GM18907 (cell line): Measurements from ENCODE around the gene BCL2L14.

ENCODE experiments used
- ATAC-seq: cut with Tn5 transposase; IDR thresholded peaks from one replicate; pipeline ENCODE4 v1.9.1; 2021; ENCODE audit warnings: mild to moderate bottlenecking, moderate library complexity; ENCODE audit not compliant: unreplicated experiment

The BCL2L14 gene

DNA sequence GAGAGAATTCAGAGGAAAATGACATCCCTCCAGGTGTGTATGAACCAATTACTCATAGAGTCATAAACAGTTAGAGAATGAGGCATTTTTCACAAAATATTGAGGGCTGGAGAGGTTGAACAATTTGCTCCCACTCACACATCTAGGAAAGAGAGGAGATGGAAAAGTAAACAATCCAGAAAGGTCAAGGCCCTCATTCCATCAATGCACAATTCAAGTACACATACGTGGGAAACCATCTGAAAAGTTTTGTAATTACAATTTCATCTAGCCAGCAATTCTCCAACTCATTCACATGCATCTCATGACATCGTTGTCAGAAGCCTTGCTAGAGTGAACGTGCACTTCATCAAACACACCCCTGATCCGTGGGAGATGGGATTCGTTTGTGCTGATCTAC, 15.7 kb upstream of the BCL2L14 start:
- ATAC-seq, result no peak

DNA sequence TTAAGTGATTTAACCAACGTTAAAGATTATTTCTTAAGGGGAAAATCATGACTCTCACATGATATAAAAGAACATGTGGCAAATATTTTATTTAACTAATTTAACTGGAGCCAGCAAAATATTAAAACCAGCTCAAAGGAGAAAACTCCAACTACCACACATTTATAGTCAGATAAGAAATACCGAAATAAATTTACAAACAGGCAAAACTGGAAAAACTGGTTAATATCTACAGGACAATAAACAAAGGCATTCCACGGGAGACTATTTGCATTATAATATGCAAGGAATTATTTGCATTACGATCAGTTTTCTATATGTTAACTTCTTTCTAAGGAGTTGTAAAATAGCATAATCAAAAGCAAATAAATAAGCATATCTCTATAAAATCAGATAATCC, 13.8 kb upstream of the BCL2L14 start:
- no peak for ATAC-seq

DNA sequence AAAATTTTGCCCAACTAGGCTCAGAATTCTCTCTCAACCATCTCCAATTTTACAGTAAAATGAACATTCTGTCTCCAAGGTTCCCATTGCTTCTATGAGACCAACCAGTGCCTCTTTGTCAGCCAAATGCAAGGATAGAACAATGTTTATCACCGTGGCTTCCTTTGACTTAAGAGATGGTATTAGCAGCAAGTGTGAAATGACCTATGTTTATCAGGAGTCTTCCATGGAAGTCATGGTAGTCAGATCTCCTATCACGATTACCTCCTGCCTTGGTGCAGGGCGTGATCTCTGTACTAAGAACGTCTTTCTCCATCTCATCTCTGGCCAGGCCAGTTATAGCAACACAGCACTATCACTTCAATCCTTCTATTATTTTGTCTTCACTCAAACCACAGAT, 6.1 kb upstream of the BCL2L14 start:
- ATAC-seq, result no peak

DNA sequence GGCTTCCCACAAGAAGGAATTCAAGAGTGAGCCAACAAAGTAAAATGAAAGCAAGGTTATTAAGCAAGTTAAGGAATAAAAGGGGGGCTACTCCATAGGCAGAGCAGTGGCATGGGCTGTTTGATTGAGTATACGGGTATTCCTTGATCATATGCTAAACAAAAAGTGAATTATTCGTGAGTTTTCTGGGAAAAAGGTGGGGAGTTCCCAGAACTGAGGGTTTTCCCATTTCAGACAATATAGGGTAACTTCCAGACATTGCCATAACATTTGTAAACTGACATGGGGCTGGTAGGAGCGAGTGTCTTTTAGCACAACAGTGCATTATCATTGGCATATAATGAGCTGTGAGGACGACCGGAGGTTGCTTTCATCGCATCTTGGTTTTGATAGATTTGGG, 2.0 kb upstream of the BCL2L14 start:
- ATAC-seq, result no peak

DNA sequence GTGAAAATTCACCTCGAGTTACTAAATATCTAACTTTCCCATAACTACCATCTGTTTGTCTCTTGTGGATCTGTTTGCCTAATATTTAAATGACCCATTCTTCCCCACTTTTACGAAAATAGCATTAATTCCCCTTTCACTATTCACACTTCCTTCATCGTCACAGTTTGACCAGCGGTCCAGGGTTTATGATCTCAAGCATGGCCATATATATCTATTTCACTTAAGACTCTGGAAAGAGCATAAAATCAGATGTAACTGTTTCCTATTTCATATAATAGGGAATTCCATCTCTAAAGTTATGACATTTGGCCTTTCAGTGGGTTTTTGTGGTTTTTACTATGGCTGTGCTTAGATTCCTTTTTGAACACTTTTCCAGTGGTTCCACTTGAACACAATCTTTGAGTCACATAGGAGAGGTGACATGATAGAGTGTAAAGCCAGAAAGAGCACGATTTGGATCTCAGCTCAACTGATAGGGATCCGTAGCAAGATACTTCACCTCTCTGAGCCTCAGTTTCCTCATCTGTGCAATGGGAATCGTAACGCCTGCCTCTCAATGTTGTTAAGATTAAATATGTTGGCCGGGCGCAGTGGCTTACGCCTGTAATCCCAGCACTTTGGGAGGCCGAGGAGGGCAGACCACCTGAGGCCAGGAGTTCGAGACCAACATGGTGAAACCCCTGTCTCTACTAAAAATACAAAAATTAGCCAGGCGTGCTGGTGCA, 754 bp upstream of the BCL2L14 start:
- no peak for ATAC-seq

DNA sequence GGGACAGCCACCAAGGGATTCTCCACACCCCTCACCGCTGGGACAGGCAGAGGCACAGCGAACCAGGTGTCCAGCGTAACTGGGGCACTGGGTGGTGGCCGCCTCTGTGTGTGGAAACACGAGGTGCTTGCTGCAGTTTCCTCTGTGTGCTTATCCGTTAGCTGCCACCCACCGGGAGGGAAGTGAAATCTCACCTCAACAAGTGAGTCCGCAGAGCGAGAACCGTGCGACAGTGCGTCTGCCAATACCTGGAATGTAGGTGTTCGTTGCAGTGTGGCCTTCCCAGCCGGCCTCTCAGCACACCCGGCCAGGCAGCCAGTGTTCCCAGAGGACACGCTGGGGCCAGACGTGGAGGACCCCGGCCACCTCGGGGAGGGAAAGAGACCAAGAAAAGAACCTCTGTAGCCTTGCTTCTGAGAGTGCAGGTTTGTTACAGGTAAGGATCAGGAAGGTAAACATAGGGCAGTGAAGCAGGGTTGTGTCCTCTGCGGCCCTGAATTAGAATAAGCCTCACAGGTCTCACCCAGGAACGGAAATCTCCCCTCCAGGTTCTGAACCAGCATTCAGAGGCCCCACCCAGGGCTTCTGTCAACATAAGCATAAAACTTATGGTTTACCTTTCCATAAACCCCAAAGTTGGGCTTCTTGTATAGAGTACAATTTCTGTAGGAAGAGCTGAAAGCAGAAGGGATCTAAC, 1.5 kb downstream of the BCL2L14 start:
- no peak for ATAC-seq

DNA sequence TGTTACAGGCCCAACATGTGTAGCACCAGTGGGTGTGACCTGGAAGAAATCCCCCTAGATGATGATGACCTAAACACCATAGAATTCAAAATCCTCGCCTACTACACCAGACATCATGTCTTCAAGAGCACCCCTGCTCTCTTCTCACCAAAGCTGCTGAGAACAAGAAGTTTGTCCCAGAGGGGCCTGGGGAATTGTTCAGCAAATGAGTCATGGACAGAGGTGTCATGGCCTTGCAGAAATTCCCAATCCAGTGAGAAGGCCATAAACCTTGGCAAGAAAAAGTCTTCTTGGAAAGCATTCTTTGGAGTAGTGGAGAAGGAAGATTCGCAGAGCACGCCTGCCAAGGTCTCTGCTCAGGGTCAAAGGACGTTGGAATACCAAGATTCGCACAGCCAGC, 8.6 kb downstream of the BCL2L14 start:
- ATAC-seq, result no peak

DNA sequence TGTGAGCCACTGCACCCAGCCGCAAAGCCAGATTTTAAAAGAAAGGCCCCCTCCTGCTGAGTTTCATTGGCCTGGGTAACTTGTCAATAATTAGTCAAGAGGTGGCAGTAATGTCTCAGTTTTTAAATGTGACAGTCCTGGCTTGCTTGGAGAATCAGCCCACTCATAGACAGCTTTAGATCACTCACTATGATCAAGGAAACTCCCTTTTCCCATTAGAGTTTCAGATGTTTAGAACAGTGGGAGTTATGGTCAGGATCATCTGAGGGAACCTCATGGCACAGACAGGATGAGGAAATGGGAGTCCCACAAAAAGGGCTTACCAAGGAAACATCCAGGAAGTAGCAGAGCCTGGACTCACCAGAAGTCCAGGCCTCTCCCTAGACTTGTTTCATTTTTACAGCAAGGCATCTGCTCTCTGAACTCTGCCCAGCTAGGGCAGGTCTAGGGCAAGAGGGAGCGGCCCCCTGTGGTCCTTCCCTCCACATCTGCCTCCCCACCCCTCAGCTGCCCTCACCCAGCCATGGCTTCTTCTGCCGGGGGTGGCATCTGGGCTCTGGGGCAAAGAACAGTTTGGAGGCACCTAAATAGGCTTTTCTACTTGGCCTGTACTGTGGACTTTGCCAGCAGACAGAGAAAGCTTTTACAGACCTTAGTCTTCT, 11.2 kb downstream of the BCL2L14 start:
- peak; percentile 68 for ATAC-seq

DNA sequence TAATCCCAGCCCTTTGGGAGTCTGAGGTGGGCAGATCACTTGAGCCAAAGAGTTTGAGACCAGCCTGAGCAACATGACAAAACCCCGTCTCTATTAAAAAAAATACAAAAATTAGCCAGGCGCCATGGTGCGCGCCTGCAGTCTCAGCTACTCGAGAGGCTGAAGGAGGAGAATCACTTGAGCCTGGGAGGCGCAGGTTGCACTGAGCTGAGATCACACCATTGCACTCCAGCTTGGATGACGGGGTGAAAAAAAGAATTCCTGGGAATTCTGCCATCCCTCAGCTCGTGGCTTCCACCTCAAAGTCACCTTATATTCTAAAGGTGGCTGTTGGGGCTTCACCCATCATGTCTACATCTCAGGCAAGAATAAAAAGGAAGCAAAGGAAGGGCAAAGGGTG, 12.9 kb downstream of the BCL2L14 start:
- ATAC-seq, result no peak

DNA sequence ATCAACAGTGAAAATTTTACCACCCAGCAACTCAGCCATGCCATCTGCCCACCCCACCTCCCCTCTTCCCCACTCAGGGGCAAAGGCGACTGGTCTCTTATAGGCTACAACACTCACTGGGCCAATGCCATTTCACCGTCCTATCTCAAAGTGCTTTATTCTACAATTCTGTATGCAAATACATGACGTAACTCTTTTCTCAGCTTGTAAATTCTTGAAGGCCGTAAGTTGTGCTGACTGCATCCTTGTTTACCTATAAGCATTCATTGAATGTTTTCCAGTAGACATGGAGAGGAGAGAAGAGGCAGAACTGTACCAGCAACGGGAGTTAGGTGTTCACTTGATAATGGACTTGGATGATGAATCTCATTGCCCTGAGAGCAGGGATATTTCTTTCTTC, 15.6 kb downstream of the BCL2L14 start:
- ATAC-seq, result no peak

DNA sequence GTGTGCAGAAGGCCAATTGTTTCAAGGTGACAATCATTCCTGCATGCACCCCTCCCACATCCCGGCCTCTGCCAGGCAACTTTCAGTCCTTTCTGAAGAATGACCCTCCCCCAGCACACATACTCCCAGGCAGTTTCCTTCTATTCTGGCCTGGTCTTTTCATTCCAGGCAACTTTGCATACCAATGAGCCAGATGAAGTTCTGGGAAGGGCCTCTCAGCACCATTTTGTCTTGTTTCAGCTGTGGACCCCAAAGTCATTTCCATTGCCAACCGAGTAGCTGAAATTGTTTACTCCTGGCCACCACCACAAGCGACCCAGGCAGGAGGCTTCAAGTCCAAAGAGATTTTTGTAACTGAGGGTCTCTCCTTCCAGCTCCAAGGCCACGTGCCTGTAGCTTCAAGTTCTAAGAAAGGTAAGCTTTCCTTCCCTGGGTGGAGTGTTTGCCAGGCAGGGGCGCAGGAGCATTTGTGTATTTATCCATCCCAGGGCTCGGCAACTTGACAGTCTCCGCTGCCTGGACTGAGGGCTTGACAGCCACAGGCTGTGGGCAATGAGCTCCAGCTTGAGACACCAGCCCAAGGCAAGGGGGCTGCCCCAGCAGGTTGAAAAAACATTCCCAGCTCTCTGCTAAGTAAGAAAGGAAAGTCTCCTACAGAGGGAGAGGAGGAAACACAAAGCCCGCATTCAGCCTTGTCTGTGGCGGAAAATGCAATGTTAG, 16.4 kb downstream of the BCL2L14 start:
- ATAC-seq, result no peak

DNA sequence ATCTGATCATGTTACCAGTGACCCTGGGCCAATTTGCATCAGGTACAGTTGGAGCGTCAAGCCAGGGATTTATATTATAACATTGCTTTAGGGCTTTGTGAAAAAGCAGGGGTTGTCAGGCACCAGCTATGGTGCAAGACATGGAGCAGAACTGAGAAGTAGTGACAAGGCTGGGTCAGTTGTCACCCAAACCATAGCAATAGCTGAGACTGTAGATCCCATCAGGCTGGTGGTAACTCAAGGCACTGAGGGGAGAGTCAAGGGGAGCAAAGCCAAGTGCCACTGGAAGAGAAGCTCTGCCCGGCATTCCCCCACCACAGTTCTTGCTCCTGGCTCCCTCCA, 16.9 kb downstream of the BCL2L14 start:
- ATAC-seq, result no peak

DNA sequence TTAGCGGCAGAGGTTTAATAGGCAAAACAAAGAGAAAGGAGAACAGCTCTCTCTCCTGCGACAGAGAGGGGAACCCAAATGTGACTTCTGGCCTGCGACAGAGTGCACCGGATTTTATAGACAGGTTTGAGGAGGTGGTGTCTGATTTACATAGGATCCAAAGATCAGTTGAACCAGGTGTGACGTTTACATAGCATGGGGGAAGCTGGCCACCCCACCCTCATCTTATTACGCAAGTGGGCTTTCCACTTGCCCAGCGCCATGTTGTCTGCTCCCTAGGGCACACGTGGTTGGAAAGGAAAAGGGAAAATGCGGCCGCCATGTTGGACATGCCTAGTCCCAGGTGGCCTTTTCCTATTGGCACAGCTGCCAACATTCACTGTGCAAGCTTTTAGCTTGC, 17.4 kb downstream of the BCL2L14 start:
- ATAC-seq, result no peak

DNA sequence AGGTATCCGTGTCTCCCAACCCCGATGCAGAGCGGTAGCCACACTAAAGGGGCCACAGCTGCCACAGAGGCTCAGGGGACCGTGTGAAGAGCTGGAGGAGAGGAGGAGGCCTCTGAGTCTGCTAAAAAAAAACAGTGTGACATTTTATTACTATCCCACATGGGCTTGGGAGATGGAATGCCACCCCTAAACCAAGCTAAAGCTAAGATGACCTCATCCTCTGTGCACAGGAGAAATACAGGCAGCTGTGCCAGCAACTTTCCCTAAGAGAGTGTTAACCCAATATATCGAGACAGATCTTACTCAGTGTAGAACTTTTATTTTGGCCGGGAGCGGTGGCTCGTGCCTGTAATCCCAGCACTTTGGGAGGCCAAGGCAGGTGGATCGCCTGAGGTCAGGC, 18.0 kb downstream of the BCL2L14 start:
- no peak for ATAC-seq

DNA sequence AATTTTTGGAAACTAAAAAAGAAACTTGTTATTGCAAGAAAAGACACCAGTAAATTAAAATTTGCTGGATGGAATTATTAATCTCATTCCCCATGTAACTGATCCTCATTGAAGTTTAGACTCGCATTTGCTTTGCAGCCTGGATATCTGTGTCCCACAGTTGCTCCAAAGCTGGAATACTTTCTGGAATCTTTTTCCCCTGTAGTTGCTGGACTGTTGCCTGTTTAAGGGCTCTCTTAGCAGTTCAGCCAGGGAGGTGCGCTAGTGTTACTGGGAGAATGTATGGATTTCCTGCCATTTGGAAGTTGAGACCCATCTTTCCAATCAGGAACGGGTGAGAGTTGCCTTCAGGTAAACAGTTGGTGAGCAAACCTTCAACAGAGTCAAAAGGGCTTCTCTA, 20.3 kb downstream of the BCL2L14 start:
- no peak for ATAC-seq

DNA sequence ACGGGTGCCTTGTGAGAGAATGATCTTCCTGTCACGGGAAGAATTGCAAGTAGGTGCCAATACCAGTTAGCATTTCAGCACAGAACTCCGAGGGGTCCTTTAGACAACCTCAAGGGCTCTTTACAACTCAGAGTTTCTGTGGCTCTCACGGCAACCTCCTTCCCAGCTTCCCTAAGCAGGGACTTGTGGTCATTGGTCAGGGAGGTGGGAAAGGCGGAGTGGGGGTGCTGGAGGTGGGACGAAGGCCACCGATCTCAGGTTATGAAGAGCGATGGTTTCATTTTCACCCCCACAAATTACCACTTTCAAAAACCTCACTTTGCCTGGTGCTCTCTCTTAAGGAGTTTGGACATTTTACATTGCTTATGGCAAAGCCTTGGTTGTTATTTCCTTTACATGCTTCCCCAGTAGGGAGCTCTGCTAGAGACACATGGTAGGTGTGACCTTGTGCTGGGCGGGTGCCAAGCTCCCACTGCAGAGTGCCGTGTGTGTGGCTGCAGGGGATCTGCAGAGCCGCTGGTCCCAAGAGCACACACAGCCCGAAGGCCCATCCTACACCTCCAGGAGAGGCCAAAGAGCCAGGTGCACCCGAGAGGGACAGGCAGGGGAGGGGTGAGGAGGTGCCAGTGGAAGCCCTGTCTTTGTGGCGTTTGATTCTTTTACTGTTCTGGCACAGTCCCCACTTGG, 21.4 kb downstream of the BCL2L14 start:
- ATAC-seq, result no peak

DNA sequence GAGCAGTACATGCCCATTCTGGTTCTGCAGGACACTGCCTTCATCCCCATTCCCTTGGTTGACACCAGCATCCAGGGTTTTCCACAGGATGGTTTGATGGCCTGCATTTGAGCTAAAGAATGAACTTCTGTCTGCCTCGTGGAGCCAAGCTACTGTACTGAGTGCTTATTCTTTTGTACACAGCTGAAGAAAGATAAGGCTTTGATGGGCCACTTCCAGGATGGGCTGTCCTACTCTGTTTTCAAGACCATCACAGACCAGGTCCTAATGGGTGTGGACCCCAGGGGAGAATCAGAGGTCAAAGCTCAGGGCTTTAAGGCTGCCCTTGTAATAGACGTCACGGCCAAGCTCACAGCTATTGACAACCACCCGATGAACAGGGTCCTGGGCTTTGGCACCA, 23.7 kb downstream of the BCL2L14 start:
- ATAC-seq, result no peak

DNA sequence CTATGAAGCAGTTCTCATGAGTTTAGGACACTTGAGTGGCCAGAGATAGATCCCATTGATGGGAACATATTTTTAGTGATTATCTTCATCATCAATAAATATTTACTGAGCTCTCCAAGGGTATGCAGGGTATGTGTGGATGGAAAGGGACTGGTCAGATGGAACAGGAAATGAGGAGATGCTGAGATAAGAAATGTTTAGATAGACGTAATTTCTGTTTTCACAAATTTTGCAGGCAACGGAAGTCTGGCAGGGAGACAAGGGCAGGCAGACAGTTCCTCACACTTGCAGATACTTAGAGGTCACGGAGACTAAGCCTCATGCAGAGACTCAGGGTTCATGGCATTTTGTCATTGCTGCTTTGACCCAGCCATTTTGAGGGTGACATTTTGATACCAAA, 24.3 kb downstream of the BCL2L14 start:
- no peak for ATAC-seq

DNA sequence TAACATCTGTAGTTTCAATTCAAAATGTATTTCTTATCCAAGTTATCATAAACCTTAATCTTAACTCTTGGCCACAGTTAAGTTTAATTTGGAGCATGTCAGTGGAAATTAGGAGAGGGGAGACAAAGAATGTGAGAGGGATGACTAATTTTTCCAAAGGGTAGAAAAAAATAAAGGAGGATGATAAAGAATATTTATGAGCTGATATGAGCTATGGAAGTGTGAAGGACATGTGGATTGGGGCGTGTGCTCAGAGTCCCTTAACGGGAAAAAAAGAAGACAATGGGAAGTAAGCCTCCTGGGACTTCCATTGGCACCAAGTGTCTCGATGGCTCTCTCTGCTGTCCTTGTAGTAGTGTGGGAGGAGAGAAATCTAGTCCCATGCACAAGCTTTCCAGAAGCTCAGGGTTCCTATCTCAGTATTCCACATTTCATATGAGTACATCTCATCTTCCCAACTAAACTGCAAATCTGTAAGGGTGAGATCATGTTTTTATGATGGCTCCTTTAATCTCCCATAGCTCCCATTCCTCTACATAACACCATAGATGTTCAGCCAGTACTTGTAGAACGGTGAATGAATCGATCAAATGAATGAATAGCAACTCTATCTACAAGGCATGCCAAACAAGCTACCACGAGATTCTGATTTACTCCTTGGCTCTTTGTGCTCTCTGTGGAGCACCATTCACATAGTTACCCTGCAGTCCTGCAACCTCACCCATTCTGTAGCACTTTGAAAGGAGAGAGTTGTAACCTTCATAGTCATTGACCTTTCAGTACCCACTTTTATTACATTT, 27.4 kb downstream of the BCL2L14 start:
- no peak for ATAC-seq

DNA sequence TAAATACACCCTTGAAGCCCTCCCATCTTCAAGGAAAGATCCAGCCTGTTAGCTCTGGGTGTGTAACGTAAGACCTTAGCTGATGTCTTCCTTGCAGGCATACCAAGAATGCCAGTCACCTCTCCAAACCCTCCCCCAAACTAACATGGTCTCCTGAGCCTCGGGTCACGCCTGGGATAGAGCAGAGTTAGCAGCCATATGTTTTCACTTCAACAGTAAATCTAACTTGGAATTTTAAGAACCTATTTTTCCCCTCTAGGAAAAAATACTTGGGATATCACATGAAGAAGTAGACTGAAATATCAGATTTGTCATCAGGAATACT, 27.9 kb downstream of the BCL2L14 start:
- no peak for ATAC-seq

DNA sequence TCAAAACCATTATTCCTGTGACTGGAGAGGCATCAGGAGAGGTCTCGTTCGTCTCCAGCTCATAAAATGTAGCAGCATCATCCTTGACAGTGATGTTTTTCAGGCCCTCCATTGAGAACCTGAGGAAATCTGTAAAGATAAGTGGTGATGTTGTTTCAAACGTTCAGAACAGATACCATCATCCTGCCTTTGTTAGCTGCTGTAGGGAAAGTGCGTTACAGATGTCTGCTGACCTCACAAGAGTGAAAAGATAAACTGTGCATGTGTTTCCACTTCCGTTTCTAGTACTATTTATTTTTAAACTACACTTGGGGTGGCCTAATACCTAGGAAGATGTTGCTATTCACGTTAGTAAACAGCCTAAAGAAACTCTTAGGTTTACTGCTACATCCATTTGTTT, 28.4 kb downstream of the BCL2L14 start:
- ATAC-seq, result no peak
